ENCODE measurements around the gene PTPRT.
A peak's percentile ranks its signal among the peaks of the same experiment; 100 is the strongest.
"Not testable (repeated sequence)": the region's sequence is repeated elsewhere in the genome, so short reads cannot be mapped to it uniquely, and the experiment has no call there.

Gene PTPRT

GRCh38 chr20:42901689-42902440 is 287.8 kb downstream of the PTPRT start:
- no peak for DNase-seq

- not testable (repeated sequence) for DNase-seq
These were observed 288.9 kb downstream of the PTPRT start for GRCh38 chr20:42900764-42901163.

DNA sequence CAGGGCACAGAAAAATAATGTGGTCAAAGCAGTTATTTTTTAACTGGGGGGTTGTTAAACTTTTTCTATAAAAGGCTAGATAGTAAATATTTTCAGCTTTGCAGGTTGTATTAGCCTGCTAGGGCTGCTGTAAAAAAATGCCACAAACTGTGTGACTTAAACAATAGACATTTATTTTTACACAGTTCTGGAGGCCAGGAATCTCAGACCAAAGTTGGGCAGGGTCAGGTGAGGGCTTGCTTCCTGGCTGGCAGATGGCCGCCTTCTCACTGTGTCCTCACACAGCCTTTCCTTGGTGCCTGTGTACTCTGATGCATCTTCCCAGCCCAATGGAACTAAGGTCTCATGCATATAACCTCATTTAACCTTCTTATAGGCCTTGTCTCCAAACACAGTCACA is 294.7 kb downstream of the PTPRT start:
- DNase-seq: no peak

DNA sequence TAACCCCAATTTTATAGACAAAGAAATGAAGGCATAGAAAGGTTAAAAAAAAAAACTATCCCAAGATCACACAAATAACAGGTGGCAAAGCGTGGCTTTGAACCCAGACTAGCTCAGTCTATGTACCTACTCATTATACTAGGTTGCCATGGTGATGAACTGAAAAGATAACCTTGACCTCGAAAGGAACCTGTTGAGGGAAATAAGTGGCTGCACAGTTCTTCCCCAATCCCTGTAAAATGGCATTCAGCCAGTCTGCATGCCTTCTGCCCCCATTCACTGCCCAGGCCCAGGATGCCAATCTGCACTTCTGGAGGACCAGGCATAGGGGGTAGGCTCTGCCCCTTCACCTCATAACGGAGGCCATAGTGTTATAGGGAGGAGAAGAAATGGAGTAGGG is 295.2 kb downstream of the PTPRT start:
- no peak for DNase-seq

GRCh38 chr20:42889517-42889916 is 300.2 kb downstream of the PTPRT start:
- no peak for DNase-seq

- no peak for DNase-seq
These were observed 302.4 kb downstream of the PTPRT start for GRCh38 chr20:42887281-42887680.

- no peak for DNase-seq
These were observed 302.9 kb downstream of the PTPRT start for GRCh38 chr20:42886801-42887200.

DNA sequence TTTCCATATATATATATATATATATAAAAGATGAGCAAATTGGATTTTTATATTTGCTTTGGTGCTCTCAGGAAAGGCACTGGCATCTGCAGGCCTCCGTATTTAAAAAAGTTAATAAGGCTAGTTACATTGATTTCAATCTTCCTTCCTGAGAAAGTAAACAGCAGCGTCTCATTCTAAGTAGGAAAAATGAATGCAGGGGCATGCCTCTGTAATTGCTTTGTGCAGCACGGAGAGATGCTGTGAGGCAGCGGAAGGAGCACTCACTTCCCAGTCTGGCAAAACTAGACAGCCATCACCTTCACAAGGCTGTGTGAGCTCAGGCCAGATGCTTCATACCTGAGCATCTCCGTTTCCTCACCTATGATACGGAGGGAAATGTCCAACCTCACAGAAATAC is 303.7 kb downstream of the PTPRT start:
- DNase-seq: no peak

GRCh38 chr20:42875581-42875980 is 314.1 kb downstream of the PTPRT start:
- no peak for DNase-seq

DNA sequence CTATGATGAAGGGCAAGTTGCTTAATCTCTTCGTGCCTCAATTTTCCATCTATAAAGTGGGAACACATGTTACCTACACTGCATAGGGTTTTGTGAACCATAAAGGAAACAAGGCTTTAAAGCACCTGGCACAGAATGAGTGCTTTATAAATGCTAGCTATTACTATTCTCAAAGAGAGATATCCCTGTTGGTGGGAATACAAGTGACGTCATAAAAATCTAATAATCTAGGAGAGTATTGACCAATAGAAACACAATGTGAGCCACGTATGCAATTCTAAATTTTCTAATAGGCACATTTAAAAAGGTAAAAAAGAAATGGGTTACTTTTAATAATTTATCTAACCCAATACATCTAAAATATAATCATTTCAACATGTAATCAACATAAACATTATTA is 316.4 kb downstream of the PTPRT start:
- DNase-seq: no peak

- no peak for DNase-seq
These were observed 325.6 kb downstream of the PTPRT start for GRCh38 chr20:42864116-42864515.

GRCh38 chr20:42862446-42862845 is 327.3 kb downstream of the PTPRT start:
- no peak for DNase-seq

- DNase-seq: no peak
These were observed 332.3 kb downstream of the PTPRT start for GRCh38 chr20:42857446-42857845.

- no peak for DNase-seq
These were observed 333.8 kb downstream of the PTPRT start for GRCh38 chr20:42855896-42856295.

DNA sequence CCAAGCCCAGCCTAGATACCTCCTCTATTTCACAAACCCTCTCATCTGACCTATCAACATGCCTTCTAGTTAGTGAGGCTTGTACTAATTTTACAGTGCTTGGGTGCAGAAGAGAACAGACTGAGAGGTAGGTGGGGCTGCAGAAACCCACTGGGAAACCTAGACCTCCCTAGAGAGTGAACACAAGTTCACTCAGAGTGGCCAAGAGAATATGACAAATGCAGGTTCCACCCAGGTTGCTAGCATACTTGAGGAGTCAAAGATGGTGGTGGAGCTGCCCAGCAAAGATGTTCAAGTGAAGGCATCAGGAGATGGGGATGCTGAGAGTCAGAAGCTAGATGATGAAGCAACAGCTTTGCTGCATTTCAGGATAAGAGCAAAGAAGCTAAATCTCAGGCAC is 337.0 kb downstream of the PTPRT start:
- DNase-seq: no peak

DNA sequence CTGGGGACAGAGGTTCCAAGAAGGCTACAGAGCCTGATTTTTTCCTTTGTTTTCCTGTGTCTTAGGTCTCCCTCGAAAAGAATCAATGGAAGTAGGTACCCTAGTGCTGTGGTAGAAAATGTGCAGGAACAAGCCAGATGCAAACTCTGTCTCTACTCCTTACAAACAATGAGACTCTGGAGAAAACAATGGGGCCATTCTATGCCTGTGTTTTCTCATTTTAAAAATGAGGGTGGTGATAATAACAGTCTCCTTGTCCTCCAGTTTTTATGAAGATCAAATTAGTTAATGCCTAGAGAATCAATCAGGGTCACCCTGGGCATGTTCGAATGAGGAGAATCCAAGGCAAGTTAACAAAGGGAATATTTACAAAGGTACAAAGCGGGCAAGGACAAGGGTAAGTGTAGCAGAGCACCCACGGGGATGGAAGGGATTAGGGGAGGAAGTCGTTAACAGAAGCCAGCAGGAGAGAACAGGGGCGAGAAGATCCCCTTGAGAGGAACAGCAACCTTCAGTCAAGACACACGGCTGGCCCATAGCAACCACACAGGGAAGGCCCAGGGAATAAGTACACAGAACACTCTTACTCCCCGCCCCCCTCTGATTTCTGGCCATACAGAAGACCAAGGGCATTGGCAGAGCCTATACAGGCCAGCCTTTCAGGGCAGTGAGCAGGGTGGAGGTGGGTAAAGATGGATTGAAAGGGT is 342.8 kb downstream of the PTPRT start:
- DNase-seq: peak; percentile 44 to 51

DNA sequence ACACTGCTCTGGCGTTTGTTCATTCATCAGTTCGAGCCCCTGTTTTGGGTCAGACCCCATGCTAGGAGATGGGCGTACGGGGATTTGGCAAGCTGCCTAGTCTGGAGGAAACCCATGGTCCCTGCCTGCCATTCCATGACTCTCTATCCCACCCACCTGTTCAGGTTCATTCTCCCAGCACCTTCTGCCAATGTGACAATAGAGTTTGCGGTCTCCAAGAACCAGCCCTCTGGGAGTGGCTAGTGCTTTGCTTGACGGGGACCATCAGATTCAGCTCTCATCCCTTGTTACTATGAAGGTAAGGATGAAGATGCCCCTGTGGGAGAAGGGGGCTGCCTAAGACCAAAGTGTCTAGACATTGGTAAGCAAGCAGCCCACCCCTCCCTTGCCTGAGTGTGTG is 345.0 kb downstream of the PTPRT start:
- no peak for DNase-seq

- DNase-seq: no peak
These were observed 352.2 kb downstream of the PTPRT start for GRCh38 chr20:42837456-42837855.

- DNase-seq: peak; percentile 28 to 33
These were observed 353.4 kb downstream of the PTPRT start for GRCh38 chr20:42836339-42836738.

DNA sequence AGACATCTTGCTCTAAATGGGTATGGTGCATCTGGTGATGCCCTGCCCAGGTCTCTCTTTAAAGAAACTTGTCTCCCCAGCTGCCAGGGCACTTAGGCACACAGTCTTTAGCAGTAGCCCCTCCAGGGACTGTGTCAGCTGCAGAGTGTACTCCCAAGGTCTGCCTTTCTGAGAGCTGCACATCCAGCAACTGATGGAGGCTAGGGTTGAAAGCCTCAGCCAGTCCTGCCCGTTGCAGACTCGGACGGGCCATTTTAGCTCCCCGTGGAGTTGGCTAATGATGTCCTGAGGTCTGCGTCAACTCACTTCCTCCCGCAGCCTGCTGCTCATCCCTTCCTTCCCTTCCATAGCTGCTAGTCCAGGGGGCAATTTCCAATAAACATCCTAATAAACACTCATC is 381.8 kb downstream of the PTPRT start:
- DNase-seq: no peak

- DNase-seq: no peak
These were observed 394.5 kb downstream of the PTPRT start for GRCh38 chr20:42795111-42795695.

DNA sequence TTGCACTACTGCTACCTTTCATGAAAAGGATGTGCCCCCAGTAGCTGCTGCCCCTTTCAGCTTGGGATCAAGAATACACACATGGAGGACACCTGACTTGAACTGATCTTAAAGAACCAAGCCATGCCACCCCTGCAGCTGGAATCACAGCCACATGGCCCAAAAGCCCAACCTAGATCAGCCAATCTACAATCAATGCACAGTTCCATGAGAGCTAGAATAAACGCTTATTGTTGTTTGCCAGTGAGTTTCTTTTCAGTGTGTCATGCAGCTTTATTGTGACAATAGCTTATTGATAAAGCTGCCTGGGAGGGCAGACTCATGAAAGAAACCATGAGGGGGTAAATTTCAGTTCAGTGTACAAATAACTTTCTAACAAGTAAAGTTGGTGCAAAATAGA is 397.7 kb downstream of the PTPRT start:
- no peak for DNase-seq

DNA sequence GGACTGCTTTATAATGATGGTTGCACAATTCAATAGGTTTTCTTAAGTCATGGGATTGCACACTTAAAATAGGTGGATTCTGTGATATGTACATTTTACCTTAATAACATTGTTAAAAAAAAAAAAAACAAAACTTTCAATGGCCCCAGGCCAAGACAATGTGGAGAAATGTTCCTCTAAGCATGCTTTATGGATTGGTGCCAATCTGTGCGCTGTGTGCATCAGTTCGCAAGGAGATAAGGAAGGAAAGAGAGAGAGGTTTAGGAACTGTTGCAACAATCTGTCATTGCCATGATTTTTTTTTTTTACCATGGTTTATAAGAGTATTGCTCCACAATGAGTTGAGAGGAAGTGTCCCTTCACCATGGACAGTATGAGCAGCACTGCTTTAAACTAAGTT is 399.6 kb downstream of the PTPRT start:
- no peak for DNase-seq

DNA sequence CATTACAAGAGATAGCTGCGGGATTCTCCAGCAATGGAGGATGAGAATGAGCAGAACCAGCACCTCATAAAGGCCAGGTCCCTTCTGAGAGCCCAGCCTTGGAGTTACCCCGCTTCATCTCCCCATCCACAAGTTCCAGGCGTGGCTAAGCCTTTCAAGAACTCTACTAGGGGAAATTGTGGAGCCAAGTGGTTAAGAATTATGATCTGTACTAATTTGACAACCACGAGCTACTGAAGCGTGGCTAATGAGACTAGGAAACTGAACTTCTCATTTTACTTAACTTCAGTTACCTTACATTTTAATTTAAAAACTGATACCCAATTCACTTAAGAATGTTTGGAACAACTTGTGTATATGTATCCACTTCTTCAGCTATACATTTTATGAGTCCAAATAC is 401.0 kb downstream of the PTPRT start:
- no peak for DNase-seq
